ENCODE results near the gene HJURP.

HJURP gene

GRCh38 chr2:233830111-233830802 lies 24.1 kb downstream of the HJURP start:
- no peak for TF ChIP-seq POLR2A (IDR thresholded peaks at IDR 0.05; ENCODE audit: low read depth, low read length)
- DNase-seq (ENCODE audit: insufficient read length, low spot score) = no peak
- FAIRE-seq = no peak

GRCh38 chr2:233829193-233830110 lies 24.9 kb downstream of the HJURP start:
- FAIRE-seq = no peak
- no peak for TF ChIP-seq POLR2A (IDR thresholded peaks at IDR 0.05; ENCODE audit: low read depth, low read length)
- DNase-seq (ENCODE audit: insufficient read length, low spot score) = no peak

DNA sequence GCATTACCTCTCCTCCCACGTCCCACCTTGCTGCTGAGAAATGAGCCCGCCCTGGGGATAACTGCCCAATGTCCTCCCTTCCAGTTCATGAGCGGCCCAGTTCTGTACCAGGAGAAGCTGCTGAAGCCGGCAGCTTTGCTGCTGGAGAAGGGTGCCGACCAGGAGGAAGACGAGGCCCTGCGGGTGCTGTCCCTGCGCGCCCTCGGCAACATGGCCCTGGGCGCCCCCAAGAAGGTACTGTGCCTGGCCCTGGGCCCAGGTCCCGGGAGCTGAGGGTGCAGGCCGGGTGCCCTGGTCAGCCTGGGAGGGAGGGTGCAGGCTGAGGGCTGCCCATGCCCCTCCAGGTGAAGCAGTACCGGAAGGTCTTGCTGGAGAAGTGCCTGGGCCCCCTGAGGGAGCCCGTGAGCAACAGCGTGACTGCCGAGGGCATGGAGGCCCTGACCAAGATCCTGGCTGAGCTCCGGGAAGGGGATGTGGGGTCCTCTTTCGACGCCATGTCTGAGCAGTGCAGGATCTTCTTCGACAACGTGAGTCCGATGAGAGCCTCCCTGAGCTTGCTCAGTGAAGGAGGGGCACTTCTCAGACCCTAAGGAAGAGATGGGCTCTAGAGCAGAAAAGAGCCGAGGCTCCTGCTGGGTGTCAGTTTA lies 25.7 kb downstream of the HJURP start:
- DNase-seq (ENCODE audit: insufficient read length, low spot score) (no peak), FAIRE-seq (no peak)
- no peak for TF ChIP-seq POLR2A (IDR thresholded peaks at IDR 0.05; ENCODE audit: low read depth, low read length)

GRCh38 chr2:233824373-233824772 lies 30.0 kb downstream of the HJURP start:
- no peak for TF ChIP-seq POLR2A (IDR thresholded peaks at IDR 0.05; ENCODE audit: low read depth, low read length)
- FAIRE-seq = no peak
- no peak for DNase-seq (ENCODE audit: insufficient read length, low spot score)

GRCh38 chr2:233823731-233824121 lies 30.6 kb downstream of the HJURP start:
- FAIRE-seq (no peak), DNase-seq (ENCODE audit: insufficient read length, low spot score) (no peak)
- no peak for TF ChIP-seq POLR2A (IDR thresholded peaks at IDR 0.05; ENCODE audit: low read depth, low read length)

DNA sequence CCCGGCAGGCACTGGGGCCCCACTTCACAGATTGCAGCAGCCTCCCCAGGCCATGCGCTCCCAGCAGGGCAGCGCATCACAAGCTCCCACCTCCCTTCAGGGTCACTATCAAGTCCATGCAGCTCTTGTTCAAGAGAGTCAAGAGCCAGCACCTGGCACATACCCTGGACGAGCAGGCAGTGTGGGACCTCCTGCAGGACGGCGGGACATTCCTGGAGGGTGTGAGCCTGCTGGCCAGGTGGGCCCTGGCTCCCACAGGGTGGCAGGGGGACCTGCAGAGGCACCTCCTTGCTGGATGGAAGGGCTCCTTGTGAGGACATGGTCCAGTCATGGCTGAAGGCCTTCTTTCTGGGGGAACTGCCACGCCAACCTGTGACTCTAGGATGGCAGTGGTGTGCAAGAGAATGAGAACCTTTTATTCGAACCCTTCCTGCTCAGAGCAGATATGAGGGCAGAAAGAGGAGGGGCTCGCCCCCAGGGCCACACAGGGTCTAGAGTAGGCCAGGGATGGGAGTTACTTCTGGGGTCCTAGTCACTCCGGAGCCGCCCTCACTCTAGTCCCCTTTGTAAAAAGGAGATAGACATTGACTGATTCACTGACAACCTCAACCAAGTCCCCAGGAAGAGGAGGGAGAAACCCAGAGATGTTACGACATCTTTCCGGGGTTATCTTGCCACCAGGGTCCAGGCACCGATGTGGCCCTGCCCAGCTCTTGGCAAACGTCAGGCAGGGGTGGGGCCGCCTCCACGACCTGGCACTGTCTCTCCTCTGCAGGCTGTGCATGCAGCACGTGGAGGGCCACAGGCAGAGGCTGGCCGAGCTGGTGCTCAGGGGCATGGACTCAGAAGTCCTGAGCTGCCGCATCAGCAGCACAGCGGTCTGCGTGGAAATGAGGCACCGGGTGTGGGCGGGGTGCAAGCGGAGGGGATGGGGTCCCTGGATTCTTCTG lies 31.3 kb downstream of the HJURP start:
- no peak for DNase-seq (ENCODE audit: insufficient read length, low spot score)
- no peak for TF ChIP-seq POLR2A (IDR thresholded peaks at IDR 0.05; ENCODE audit: low read depth, low read length)
- FAIRE-seq = no peak

GRCh38 chr2:233822101-233822771 lies 32.1 kb downstream of the HJURP start:
- no peak for TF ChIP-seq POLR2A (IDR thresholded peaks at IDR 0.05; ENCODE audit: low read depth, low read length)
- FAIRE-seq (no peak), DNase-seq (ENCODE audit: insufficient read length, low spot score) (no peak)

- TF ChIP-seq POLR2A (IDR thresholded peaks at IDR 0.05; ENCODE audit: low read depth, low read length) = no peak
- FAIRE-seq (no peak), DNase-seq (ENCODE audit: insufficient read length, low spot score) (no peak)
Measured at GRCh38 chr2:233821709-233822100, 32.6 kb downstream of the HJURP start.

DNA sequence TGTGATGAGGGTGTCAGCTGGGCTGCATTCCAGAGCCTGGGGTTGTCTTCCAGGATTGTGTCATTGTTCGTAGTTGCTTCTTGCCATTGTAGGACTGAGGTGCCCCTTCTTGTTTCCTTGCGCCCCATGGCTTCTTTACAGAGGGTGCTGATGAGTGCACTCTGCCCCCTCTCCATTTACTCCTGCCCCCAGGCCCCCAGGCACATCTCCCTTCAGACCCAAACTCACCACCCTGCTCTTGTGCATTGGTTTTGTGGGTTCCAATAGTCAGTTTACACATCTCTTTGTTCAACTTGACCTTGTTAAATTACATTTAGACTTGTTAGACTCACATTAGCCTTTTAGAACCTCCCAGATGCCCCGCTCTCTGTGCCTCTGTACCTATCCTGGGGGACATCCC lies 33.1 kb downstream of the HJURP start:
- FAIRE-seq (no peak), DNase-seq (ENCODE audit: insufficient read length, low spot score) (no peak)
- no peak for TF ChIP-seq POLR2A (IDR thresholded peaks at IDR 0.05; ENCODE audit: low read depth, low read length)

- FAIRE-seq = no peak
- TF ChIP-seq POLR2A (IDR thresholded peaks at IDR 0.05; ENCODE audit: low read depth, low read length) = no peak
- DNase-seq (ENCODE audit: insufficient read length, low spot score) = no peak
Measured at GRCh38 chr2:233820774-233821105, 33.6 kb downstream of the HJURP start.

- TF ChIP-seq POLR2A (IDR thresholded peaks at IDR 0.05; ENCODE audit: low read depth, low read length) = no peak
- FAIRE-seq (no peak), DNase-seq (ENCODE audit: insufficient read length, low spot score) (no peak)
Measured at GRCh38 chr2:233819884-233820773, 34.2 kb downstream of the HJURP start.
